ENCODE measurements around the gene NRXN3. TPM values are rescaled to one million over a fixed set of nuclear protein-coding genes. Genes with fewer than 3 reads are reported as not detected.

Gene NRXN3
- total and polyA plus RNA-seq, 2 of the 4 experiments (the other 2 are of a cell fraction), result 4.8 to 25.1 TPM

DNA sequence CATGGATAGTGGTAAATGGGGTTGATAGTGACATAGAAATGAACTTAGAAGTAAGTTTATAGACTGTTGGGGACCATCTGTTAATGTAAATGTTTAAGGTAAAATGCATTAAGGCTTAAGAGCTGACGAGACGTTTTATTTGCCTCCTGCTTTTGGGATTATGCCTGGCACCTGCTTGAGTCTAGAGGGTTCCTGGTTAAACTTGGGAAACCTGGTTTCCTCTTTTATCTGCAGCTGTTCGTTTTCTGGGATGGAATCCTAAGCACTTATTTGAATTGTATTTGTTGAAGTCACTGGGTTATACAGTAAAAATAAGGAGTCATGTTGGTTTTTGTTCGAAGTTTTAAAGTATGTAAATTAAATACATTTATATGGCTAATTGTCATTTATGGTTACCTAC is 914.7 kb downstream of the NRXN3 start:
- Histone ChIP-seq H3K56ac (ENCODE audit: extremely low read depth, insufficient read depth, low read length) (no peak overlapping the region), H3K4me1 (ENCODE audit: control insufficient read depth, insufficient read depth, low read length) (no peaks in the 10 kb centered on the region), H3K9ac (ENCODE audit: low read depth, low read length) (no peak overlapping the region), H3K14ac (replicated peaks; ENCODE audit: low read depth, low read length) (no peak overlapping the region), H4K20me1 (ENCODE audit: insufficient read depth, low read length) (no peaks in the 10 kb centered on the region), H3K4ac (ENCODE audit: low read depth, low read length) (no peak overlapping the region), H3K18ac (ENCODE audit: low read depth, low read length) (no peak overlapping the region), H4K5ac (ENCODE audit: low read depth, low read length) (no peak overlapping the region), H3K9me1 (ENCODE audit: insufficient read depth, low read length) (no peaks in the 10 kb centered on the region), H2BK20ac (ENCODE audit: low read depth, low read length) (no peak overlapping the region), H3K4me3 (ENCODE audit: insufficient read depth, low read depth, low read length) (no peak overlapping the region), H2AFZ (replicated peaks; ENCODE audit: low read length, poor library complexity) (no peak overlapping the region), H3K27ac (ENCODE audit: insufficient read depth, low read length) (no peak overlapping the region), H3K79me1 (ENCODE audit: low read depth in 1 of 2, low read length in 2 of 2) (no peaks in the 10 kb centered on the region), H2AK5ac (ENCODE audit: low read depth, low read length) (no peak overlapping the region), H3K27me3 (ENCODE audit: control insufficient read depth, insufficient read depth, low read length) (peaks cover 10% of the 10 kb centered on the region), H2BK120ac (ENCODE audit: low read depth, low read length) (no peak overlapping the region), H4K8ac (ENCODE audit: low read depth in 2 of 2, low read length in 2 of 2) (no peak overlapping the region), H3K36me3 (ENCODE audit: control insufficient read depth, insufficient read depth, low read length) (no peaks in the 10 kb centered on the region), H3K9me3 (ENCODE audit: control insufficient read depth, insufficient read depth, low read length) (no peaks in the 10 kb centered on the region), H2BK15ac (ENCODE audit: low read depth, low read length) (no peak overlapping the region), H4K91ac (ENCODE audit: insufficient read depth, low read depth, low read length) (no peak overlapping the region), H3K4me2 (ENCODE audit: low read depth, low read length) (no peak overlapping the region), H3K23ac (ENCODE audit: low read depth, low read length) (no peak overlapping the region), H2AK9ac (replicated peaks; ENCODE audit: low read depth, low read length, poor library complexity) (no peak overlapping the region), H2BK5ac (ENCODE audit: low read depth, low read length, poor library complexity, severe bottlenecking) (no peak overlapping the region)
- in situ Hi-C loops (cut with MboI; ENCODE audit: low sequenced_read_pairs) (no loop called here), dilution Hi-C loops (cut with HindIII; ENCODE audit: low sequenced_read_pairs, unreplicated experiment) (no loop called here), intact Hi-C loops (cut with micrococcal nuclease) (no loop called here)
- DNase-seq (no peak), ATAC-seq (ENCODE audit: low read depth) (no peak)
- TF ChIP-seq MAFK (IDR thresholded peaks at IDR 0.05; ENCODE audit: low read depth, low read length) (no peak), SMC3 (IDR thresholded peaks at IDR 0.05; ENCODE audit: low read depth, low read length) (no peak), CEBPB (IDR thresholded peaks at IDR 0.05; ENCODE audit: low read depth, low read length) (no peak), POLR2A (IDR thresholded peaks at IDR 0.05; ENCODE audit: low read depth, low read length) (no peak), CHD1 (IDR thresholded peaks at IDR 0.05; ENCODE audit: low read depth, low read length) (no peak)
- BruUV-seq (replicated peaks), result no TSS peak
- ChIA-PET POLR2A (ENCODE audit: unreplicated experiment) (no interaction called here), CTCF (no interaction called here)
- 100% methylated on average over 1 of the region's 4 CpGs; no CpG with 5 or more reads in 1 of the 2 experiments for WGBS, 2 experiments (ENCODE audit: extremely low coverage in 2 of 2, insufficient read length in 1 of 2)

Measured in IMR-90 (cell line).